Mesenchymal stem cell (in vitro differentiated cells and primary cell): ENCODE measurements around the gene ZIC2. TPM values are rescaled to one million over a fixed set of nuclear protein-coding genes. Genes with fewer than 3 reads are reported as not detected.

Experiments
- DNase-seq: peaks from one replicate; pipeline ENCODE4 v3.0.0-alpha.2; 2013
- H2AFZ ChIP-seq: one replicate; pipeline ENCODE4 v1.6.1; 2013; ENCODE audit warnings: low read depth, mild to moderate bottlenecking, control low read depth, inconsistent platforms, low read length, moderate library complexity
- H2AK5ac ChIP-seq: 2 replicates; pipeline ENCODE4 v1.6.1; 2013; ENCODE audit warnings: low read length, moderate library complexity, mild to moderate bottlenecking, inconsistent platforms; ENCODE audit not compliant: severe bottlenecking
- H2BK120ac ChIP-seq: one replicate; pipeline ENCODE4 v1.6.1; 2013; ENCODE audit warnings: low read depth, mild to moderate bottlenecking, inconsistent platforms, low read length, moderate library complexity
- H2BK12ac ChIP-seq, 2 experiments: one replicate each; pipeline ENCODE4 v1.6.1; 2013; ENCODE audit warnings: inconsistent platforms in 2 of 2, low read length in 2 of 2, mild to moderate bottlenecking in 2 of 2, moderate library complexity in 2 of 2, control low read depth in 1 of 2
- H2BK15ac ChIP-seq: one replicate; pipeline ENCODE4 v1.6.1; 2013; ENCODE audit warnings: mild to moderate bottlenecking, low read depth, inconsistent platforms; ENCODE audit not compliant: poor library complexity, severe bottlenecking
- H2BK5ac ChIP-seq: 2 replicates; pipeline ENCODE4 v1.6.1; 2013; ENCODE audit warnings: low read depth, mild to moderate bottlenecking, low read length, control low read depth, inconsistent platforms; ENCODE audit not compliant: poor library complexity, severe bottlenecking
- H3K14ac ChIP-seq, 2 experiments: one replicate each; pipeline ENCODE4 v1.6.1; 2013; ENCODE audit warnings: inconsistent platforms in 2 of 2, low read length in 2 of 2, control low read depth in 1 of 2, mild to moderate bottlenecking in 1 of 2, moderate library complexity in 1 of 2
- H3K18ac ChIP-seq, 2 experiments: one replicate each; pipeline ENCODE4 v1.6.1; 2013; ENCODE audit warnings: inconsistent platforms in 2 of 2, low read length in 2 of 2, control low read depth in 1 of 2, low read depth in 1 of 2, mild to moderate bottlenecking in 1 of 2
- H3K23ac ChIP-seq, 2 experiments: one replicate each; pipeline ENCODE4 v1.6.1; 2013; ENCODE audit warnings: inconsistent platforms in 2 of 2, low read length in 2 of 2, mild to moderate bottlenecking in 2 of 2, moderate library complexity in 2 of 2, control low read depth in 1 of 2
- H3K27ac ChIP-seq: 2 replicates; pipeline ENCODE4 v1.5.1; 2013; ENCODE audit warnings: mild to moderate bottlenecking, moderate library complexity, low read length, control low read depth, inconsistent platforms; ENCODE audit not compliant: poor library complexity, severe bottlenecking
- H3K27me3 ChIP-seq, 2 experiments: 2 replicates each; pipeline versions ENCODE4 v1.6.1 to v1.7.0; 2013; ENCODE audit warnings: low read length in 2 of 2, mild to moderate bottlenecking in 2 of 2, moderate library complexity in 2 of 2, control low read depth in 1 of 2, inconsistent platforms in 1 of 2; ENCODE audit not compliant: control insufficient read depth in 1 of 2, insufficient read depth in 1 of 2
- H3K36me3 ChIP-seq, 2 experiments: 2 replicates each; pipeline versions ENCODE4 v1.6.1 to v1.7.0; 2013; ENCODE audit warnings: low read length in 2 of 2, control low read depth in 1 of 2, inconsistent platforms in 1 of 2, low read depth in 1 of 2, mild to moderate bottlenecking in 1 of 2; ENCODE audit not compliant: insufficient read depth in 2 of 2, control insufficient read depth in 1 of 2
- H3K4ac ChIP-seq, 2 experiments: one replicate each; pipeline ENCODE4 v1.6.1; 2013; ENCODE audit warnings: inconsistent platforms in 2 of 2, low read length in 2 of 2, mild to moderate bottlenecking in 2 of 2, moderate library complexity in 2 of 2, control low read depth in 1 of 2, low read depth in 1 of 2
- H3K4me1 ChIP-seq: 2 replicates; pipeline ENCODE4 v1.6.1; 2013; ENCODE audit warnings: low read depth, low read length, control low read depth; ENCODE audit not compliant: control insufficient read depth, insufficient read depth
- H3K4me2 ChIP-seq: 2 replicates; pipeline ENCODE4 v1.6.1; 2013; ENCODE audit warnings: low read length, mild to moderate bottlenecking, inconsistent platforms; ENCODE audit not compliant: poor library complexity, severe bottlenecking
- H3K4me3 ChIP-seq, 2 experiments: 2 replicates each; pipeline versions ENCODE4 v1.5.1 to v1.7.0; 2013; ENCODE audit warnings: low read length in 2 of 2, mild to moderate bottlenecking in 2 of 2, control low read depth in 1 of 2, low read depth in 1 of 2; ENCODE audit not compliant: insufficient read depth in 1 of 2
- H3K79me1 ChIP-seq: replicated peaks from 2 replicates; pipeline ENCODE4 v1.6.1; 2013; ENCODE audit warnings: mild to moderate bottlenecking, control low read depth, low read length, inconsistent platforms; ENCODE audit not compliant: poor library complexity, severe bottlenecking
- H3K9ac ChIP-seq: 2 replicates; pipeline ENCODE4 v1.7.0; 2013; ENCODE audit warnings: mild to moderate bottlenecking, low read length, moderate library complexity
- H3K9me3 ChIP-seq: 2 replicates; pipeline ENCODE4 v1.7.0; 2013; ENCODE audit warnings: mild to moderate bottlenecking, low read length; ENCODE audit not compliant: control insufficient read depth
- H4K8ac ChIP-seq: one replicate; pipeline ENCODE4 v1.6.1; 2013; ENCODE audit warnings: inconsistent platforms, mild to moderate bottlenecking, low read length, moderate library complexity
- H4K91ac ChIP-seq: one replicate; pipeline ENCODE4 v1.6.1; 2013; ENCODE audit warnings: mild to moderate bottlenecking, low read length, inconsistent platforms
- WGBS: methylation state at CpG from one replicate; pipeline ENCODE4 v1.1.7; 2013; ENCODE audit warnings: mixed read lengths; 5-methylcytosine and 5-hydroxymethylcytosine counted together
- polyA plus RNA-seq, 2 experiments: library from polyadenylated mRNA; stranded (reverse); fragments of 200-250 nt; gene quantifications; one replicate each; pipeline ENCODE4 v1.2.3, GENCODE V29; 2013

The ZIC2 gene
- polyA plus RNA-seq (2013, experiment 1 of 2), result not detected
- polyA plus RNA-seq (2013, experiment 2 of 2), result not detected

GRCh38 chr13:99981735-99982035 is at the start of gene ZIC2:
Gene ZIC2, plus strand, starts transcription at chr13:99981784. Its CDS starts 281 bp downstream, at chr13:99982065.
- peak within 1 kb of the TSS in 1 of 2 experiments; percentile 12 for H3K14ac ChIP-seq
- peaks cover 0 to 82% of the 10 kb centered on the region in 2 experiments for H3K27me3 ChIP-seq
- no peaks in the 10 kb centered on the region for H3K9me3 ChIP-seq
- no peak within 1 kb of the TSS for H4K8ac ChIP-seq
- H3K27ac ChIP-seq, result peak within 1 kb of the TSS; percentile 95
- H3K4me3 ChIP-seq, result peak within 1 kb of the TSS in 1 of 2 experiments; percentile 96
- no peak within 1 kb of the TSS for H4K91ac ChIP-seq
- no peak within 1 kb of the TSS for H2BK12ac ChIP-seq
- peak within 1 kb of the TSS; percentile 73 for H3K4me2 ChIP-seq
- no peaks in the 10 kb centered on the region for H3K79me1 ChIP-seq
- H3K23ac ChIP-seq, result peak within 1 kb of the TSS in 1 of 2 experiments; percentile 24
- peak within 1 kb of the TSS; percentile 95 for H2BK5ac ChIP-seq
- H3K9ac ChIP-seq, result no peak within 1 kb of the TSS
- no peak within 1 kb of the TSS for H3K4ac ChIP-seq
- under 1% methylated on average over 31 of the region's 41 CpGs for WGBS
- no peak within 1 kb of the TSS for H3K18ac ChIP-seq
- peak within 1 kb of the TSS; percentile 64 for H2AFZ ChIP-seq
- no peak within 1 kb of the TSS for H2AK5ac ChIP-seq
- peaks cover 0 to 30% of the 10 kb centered on the region in 2 experiments for H3K36me3 ChIP-seq
- H3K4me1 ChIP-seq, result peaks cover 5% of the 10 kb centered on the region
- H2BK15ac ChIP-seq, result no peak within 1 kb of the TSS
- no peak for DNase-seq
- no peak within 1 kb of the TSS for H2BK120ac ChIP-seq

- no peak overlapping the region for H3K4me3 ChIP-seq
- no peaks in the 10 kb centered on the region for H3K79me1 ChIP-seq
- no peaks in the 10 kb centered on the region for H3K4me1 ChIP-seq
- H2BK12ac ChIP-seq, result no peak overlapping the region
- WGBS, result 76% methylated on average over 3 of the region's 5 CpGs
- H3K18ac ChIP-seq, result no peak overlapping the region
- H3K14ac ChIP-seq, result no peak overlapping the region
- H3K27ac ChIP-seq, result no peak overlapping the region
- H4K8ac ChIP-seq, result no peak overlapping the region
- H2AK5ac ChIP-seq, result no peak overlapping the region
- no peak overlapping the region for H3K9ac ChIP-seq
- H3K27me3 ChIP-seq, result peaks cover 0 to 36% of the 10 kb centered on the region in 2 experiments
- no peaks in the 10 kb centered on the region for H3K9me3 ChIP-seq
- H3K4ac ChIP-seq, result no peak overlapping the region
- no peak overlapping the region for H2BK120ac ChIP-seq
- H3K23ac ChIP-seq, result no peak overlapping the region
- H2AFZ ChIP-seq, result no peak overlapping the region
- no peak overlapping the region for H3K4me2 ChIP-seq
- DNase-seq, result no peak
- H4K91ac ChIP-seq, result no peak overlapping the region
- no peak overlapping the region for H2BK15ac ChIP-seq
- H3K36me3 ChIP-seq, result no peaks in the 10 kb centered on the region
- no peak overlapping the region for H2BK5ac ChIP-seq
Measured at GRCh38 chr13:99932912-99933311, 48.7 kb upstream of the ZIC2 start.

- no peak overlapping the region for H2AFZ ChIP-seq
- WGBS, result 79% methylated on average over 2 of the region's 2 CpGs
- H4K91ac ChIP-seq, result no peak overlapping the region
Measured at GRCh38 chr13:99935772-99936171, 45.8 kb upstream of the ZIC2 start.

GRCh38 chr13:99938635-99939034 is 42.9 kb upstream of the ZIC2 start:
- H3K79me1 ChIP-seq, result no peaks in the 10 kb centered on the region
- no peak overlapping the region for H4K8ac ChIP-seq
- H2BK12ac ChIP-seq, result no peak overlapping the region
- H3K9ac ChIP-seq, result no peak overlapping the region
- no peak overlapping the region for H4K91ac ChIP-seq
- no peak overlapping the region for H3K4me3 ChIP-seq
- no peaks in the 10 kb centered on the region for H3K9me3 ChIP-seq
- H3K18ac ChIP-seq, result no peak overlapping the region
- H3K14ac ChIP-seq, result no peak overlapping the region
- H2BK15ac ChIP-seq, result no peak overlapping the region
- no peak overlapping the region for H2BK5ac ChIP-seq
- H3K4ac ChIP-seq, result no peak overlapping the region
- H3K27ac ChIP-seq, result no peak overlapping the region
- no peak overlapping the region for H2AFZ ChIP-seq
- no peak overlapping the region for H2BK120ac ChIP-seq
- DNase-seq, result no peak
- no peaks in the 10 kb centered on the region for H3K36me3 ChIP-seq
- WGBS, result 93% methylated on average over 7 of the region's 7 CpGs
- H3K27me3 ChIP-seq, result peaks cover 0 to 50% of the 10 kb centered on the region in 2 experiments
- H3K4me2 ChIP-seq, result no peak overlapping the region
- H3K4me1 ChIP-seq, result no peaks in the 10 kb centered on the region
- H3K23ac ChIP-seq, result no peak overlapping the region
- H2AK5ac ChIP-seq, result no peak overlapping the region

More at GRCh38 chr13:99935772-99936171, 45.8 kb upstream of the ZIC2 start:
- Histone ChIP-seq H3K4me2 (no peak overlapping the region), H3K27ac (no peak overlapping the region), H3K27me3 (peaks cover 0 to 48% of the 10 kb centered on the region in 2 experiments), H2BK5ac (no peak overlapping the region), H2BK120ac (no peak overlapping the region), H3K23ac (no peak overlapping the region), H2BK12ac (no peak overlapping the region), H3K9me3 (no peaks in the 10 kb centered on the region), H3K4ac (no peak overlapping the region), H2BK15ac (no peak overlapping the region), H3K9ac (no peak overlapping the region), H2AK5ac (no peak overlapping the region), H3K4me3 (no peak overlapping the region), H3K18ac (no peak overlapping the region), H4K8ac (no peak overlapping the region), H3K14ac (no peak overlapping the region), H3K36me3 (no peaks in the 10 kb centered on the region), H3K4me1 (no peaks in the 10 kb centered on the region), H3K79me1 (no peaks in the 10 kb centered on the region)
- DNase-seq, result no peak
